Activated CD4-positive, alpha-beta memory T cell treated with anti-CD3 and anti-CD28 coated beads for 36 hours (primary cell): ENCODE measurements around the gene LRRC55. TPM values are rescaled to one million over a fixed set of nuclear protein-coding genes. Genes with fewer than 3 reads are reported as not detected.

Experiments used
- CTCF ChIA-PET: fragments of 350-600 bp; sonication (Branson Sonifier 250); formaldehyde crosslinking; loops from one replicate; lab custom pipeline; 2021; ENCODE audit warnings: antibody characterized with exemption, inconsistent platforms; lab: Charles Lee
- POLR2A ChIA-PET: fragments of 350-600 bp; sonication (Branson Sonifier 250); formaldehyde crosslinking; loops from one replicate; lab custom pipeline; 2021; ENCODE audit warnings: antibody characterized with exemption; lab: Charles Lee
- DNase-seq: peaks from one replicate; pipeline ENCODE4 v3.0.0-alpha.2; 2020
- H3K27ac Mint-ChIP-seq: one replicate; pipeline ENCODE4 v1.8.0; 2021; ENCODE audit warnings: mixed read lengths
- H3K27me3 Mint-ChIP-seq: one replicate; pipeline ENCODE4 v1.8.0; 2021; ENCODE audit warnings: mixed read lengths
- H3K36me3 Mint-ChIP-seq: one replicate; pipeline ENCODE4 v1.8.0; 2021; ENCODE audit warnings: mixed read lengths
- H3K4me1 Mint-ChIP-seq: one replicate; pipeline ENCODE4 v1.8.0; 2021; ENCODE audit warnings: low read depth, mixed read lengths
- H3K4me3 Mint-ChIP-seq: one replicate; pipeline ENCODE4 v1.8.0; 2021; ENCODE audit warnings: mild to moderate bottlenecking, mixed read lengths
- H3K9me3 Mint-ChIP-seq: one replicate; pipeline ENCODE4 v1.8.0; 2021; ENCODE audit warnings: mixed read lengths
- intact Hi-C: fragments of 100-400 bp; cut with micrococcal nuclease; formaldehyde crosslinking; loops from one replicate; pipeline ENCODE4 v1.15.1; 2023
- total RNA-seq, 2 experiments: library from RNA; stranded (reverse); gene quantifications; one replicate each; pipeline ENCODE4 v1.2.3, GENCODE V29; 2021

Gene LRRC55
- total RNA-seq, 2 experiments from 2014 or later: not detected

GRCh38 chr11:57191311-57192219, 9.8 kb downstream of the LRRC55 start:
- no peak for DNase-seq
- H3K36me3 Mint-ChIP-seq: no peaks in the 10 kb centered on the region
- peaks cover 6% of the 10 kb centered on the region for H3K27me3 Mint-ChIP-seq
- H3K4me1 Mint-ChIP-seq: no peaks in the 10 kb centered on the region
- POLR2A ChIA-PET: no interaction called here
- intact Hi-C loops: no loop called here
- CTCF ChIA-PET: no interaction called here
- H3K4me3 Mint-ChIP-seq: no peak overlapping the region
- H3K9me3 Mint-ChIP-seq: no peaks in the 10 kb centered on the region
- no peak overlapping the region for H3K27ac Mint-ChIP-seq

DNA sequence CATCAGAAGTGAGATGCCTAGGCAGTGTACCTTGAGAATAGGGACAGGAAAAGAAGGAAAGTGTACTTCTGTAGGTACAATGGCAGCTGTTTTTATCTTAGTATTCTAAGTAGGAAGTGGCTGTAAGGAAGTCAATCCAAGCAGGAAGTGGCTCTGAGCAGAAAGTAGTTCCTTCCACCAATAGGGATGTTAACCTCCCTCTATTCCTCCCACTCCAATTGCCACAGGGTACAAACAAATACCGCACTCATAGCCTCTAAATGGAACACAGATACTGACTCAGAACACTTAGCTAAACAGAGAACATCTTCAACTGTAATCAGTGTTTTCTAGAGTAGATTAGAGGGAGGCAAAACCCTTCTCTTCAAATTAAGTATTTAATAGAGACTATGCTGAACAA, 10.6 kb downstream of the LRRC55 start:
- intact Hi-C loops: no loop called here
- no peak overlapping the region for H3K27ac Mint-ChIP-seq
- H3K27me3 Mint-ChIP-seq: peaks cover 6% of the 10 kb centered on the region
- no peaks in the 10 kb centered on the region for H3K4me1 Mint-ChIP-seq
- H3K4me3 Mint-ChIP-seq: no peak overlapping the region
- DNase-seq: no peak
- ChIA-PET POLR2A (no interaction called here), CTCF (no interaction called here)
- H3K9me3 Mint-ChIP-seq: no peaks in the 10 kb centered on the region
- no peaks in the 10 kb centered on the region for H3K36me3 Mint-ChIP-seq

DNA sequence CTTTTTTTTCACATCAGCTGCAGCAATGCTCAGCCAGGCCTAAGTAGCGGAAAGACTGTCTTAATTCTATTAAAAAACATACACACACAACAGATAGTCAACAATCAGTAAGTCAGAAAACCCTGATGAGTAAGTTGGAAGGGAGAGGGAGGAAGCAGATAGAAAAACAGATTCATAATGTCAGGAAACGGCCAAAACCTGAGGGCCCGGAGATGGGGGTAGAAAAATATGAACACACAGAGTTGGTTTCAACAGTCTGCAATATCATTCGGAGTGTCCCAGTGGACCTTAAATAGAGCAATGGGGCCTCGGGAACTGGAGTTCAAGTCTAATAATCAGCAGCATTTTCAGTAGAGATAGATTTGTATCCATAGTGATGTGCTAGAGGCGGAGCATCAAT, 14.8 kb downstream of the LRRC55 start:
- no peak overlapping the region for H3K4me3 Mint-ChIP-seq
- CTCF ChIA-PET: no interaction called here
- no peaks in the 10 kb centered on the region for H3K36me3 Mint-ChIP-seq
- no peaks in the 10 kb centered on the region for H3K4me1 Mint-ChIP-seq
- POLR2A ChIA-PET: no interaction called here
- no peak for DNase-seq
- H3K9me3 Mint-ChIP-seq: no peaks in the 10 kb centered on the region
- H3K27ac Mint-ChIP-seq: no peak overlapping the region
- no peaks in the 10 kb centered on the region for H3K27me3 Mint-ChIP-seq
- intact Hi-C loops: no loop called here

DNA sequence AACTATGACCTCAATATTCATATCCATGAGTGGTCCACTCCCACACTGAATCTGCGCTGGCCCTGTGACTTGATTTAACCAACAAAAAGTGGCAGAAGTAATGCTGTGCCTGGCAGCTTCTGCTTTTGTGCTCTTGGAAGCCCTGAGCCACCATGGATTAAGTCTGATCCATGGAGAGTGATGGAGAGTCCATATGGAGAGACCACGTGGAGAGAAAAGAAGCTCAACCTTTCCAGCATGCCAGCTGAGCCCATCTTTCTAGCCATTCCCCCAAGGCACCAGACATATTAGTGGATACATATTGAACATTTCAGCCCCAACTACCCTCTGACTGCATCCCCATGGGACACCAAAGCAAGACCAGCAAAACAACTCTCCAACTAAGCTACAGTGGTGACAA, 16.0 kb downstream of the LRRC55 start:
- CTCF ChIA-PET: interaction anchor here (0.9 kb wide), 1 partner anchor 52 kb away, joined by 3 read pairs; no protein-coding TSS in a partner anchor
- Mint-ChIP-seq H3K4me3 (no peak overlapping the region), H3K36me3 (no peaks in the 10 kb centered on the region), H3K27me3 (no peaks in the 10 kb centered on the region), H3K4me1 (no peaks in the 10 kb centered on the region), H3K9me3 (no peaks in the 10 kb centered on the region), H3K27ac (no peak overlapping the region)
- DNase-seq: no peak
- POLR2A ChIA-PET: no interaction called here
- intact Hi-C loops: no loop called here

DNA sequence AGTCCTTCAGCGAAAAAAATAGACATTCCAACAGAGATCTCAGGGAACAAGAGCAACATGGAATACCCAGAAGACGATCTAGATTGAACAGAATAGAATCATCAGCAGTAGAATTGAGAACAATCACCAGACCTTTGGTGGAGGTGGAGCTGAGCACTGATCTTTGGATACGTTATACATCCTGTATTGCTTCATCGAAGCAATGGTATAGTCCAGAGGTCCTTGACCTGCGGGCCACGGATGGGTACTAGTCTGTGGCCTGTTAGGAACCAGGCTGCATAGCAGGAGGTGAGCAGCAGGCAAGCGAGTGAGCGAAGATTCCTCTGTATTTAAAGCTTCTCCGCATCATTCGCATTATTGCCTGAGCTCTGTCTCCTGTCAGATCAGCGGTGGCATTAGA, 17.6 kb downstream of the LRRC55 start:
- Mint-ChIP-seq H3K27ac (no peak overlapping the region), H3K36me3 (no peaks in the 10 kb centered on the region), H3K27me3 (peaks cover 4% of the 10 kb centered on the region), H3K9me3 (no peaks in the 10 kb centered on the region), H3K4me1 (no peaks in the 10 kb centered on the region), H3K4me3 (no peak overlapping the region)
- ChIA-PET POLR2A (no interaction called here), CTCF (no interaction called here)
- no peak for DNase-seq
- intact Hi-C loops: no loop called here

DNA sequence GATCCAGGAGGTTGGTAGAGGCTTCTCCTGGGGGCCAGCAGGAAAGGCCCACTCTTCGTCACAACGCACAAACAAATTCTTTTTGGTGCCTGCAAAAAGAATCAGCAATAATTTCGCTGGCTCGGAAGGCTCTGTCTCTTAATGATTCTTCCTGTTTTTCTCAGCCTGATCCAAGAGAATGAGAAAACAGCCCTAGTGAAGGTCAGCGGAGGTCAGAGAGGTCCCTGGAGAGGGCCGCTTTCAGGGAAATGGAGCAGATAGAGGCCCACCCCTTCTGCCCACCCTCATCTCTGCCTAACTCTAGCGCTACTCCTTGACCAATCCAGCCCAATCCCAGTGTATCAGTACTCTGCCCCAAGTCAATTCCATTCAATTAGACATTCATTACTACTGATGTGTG, 19.2 kb downstream of the LRRC55 start:
- intact Hi-C loops: no loop called here
- CTCF ChIA-PET: no interaction called here

DNA sequence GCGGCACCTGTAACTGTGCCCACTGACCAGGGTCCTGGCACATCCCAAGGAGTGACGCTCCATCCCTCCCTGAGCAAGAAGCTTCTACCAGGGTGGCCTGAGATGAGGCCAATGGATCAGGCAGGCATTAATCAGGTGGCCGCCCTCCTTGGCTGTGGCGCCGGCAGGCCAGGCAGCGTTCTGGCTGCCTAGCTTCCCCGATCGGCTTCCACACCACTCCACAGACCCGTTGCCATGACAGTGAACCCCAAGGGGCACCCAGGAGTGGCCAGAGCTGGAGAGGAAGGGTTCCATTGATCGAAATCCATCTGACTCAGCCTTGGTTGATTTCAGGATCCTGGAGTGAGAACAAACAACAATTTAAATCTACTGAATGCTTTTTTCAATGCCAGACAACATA, 20.5 kb downstream of the LRRC55 start:
- Mint-ChIP-seq H3K36me3 (no peaks in the 10 kb centered on the region), H3K27me3 (peaks cover 9% of the 10 kb centered on the region), H3K9me3 (no peaks in the 10 kb centered on the region), H3K27ac (no peak overlapping the region), H3K4me1 (no peaks in the 10 kb centered on the region), H3K4me3 (no peak overlapping the region)
- intact Hi-C loops: no loop called here
- CTCF ChIA-PET: no interaction called here
- no peak for DNase-seq
- POLR2A ChIA-PET: no interaction called here

More for the DNA sequence above, 19.2 kb downstream of the LRRC55 start:
- H3K9me3 Mint-ChIP-seq: no peaks in the 10 kb centered on the region
- no peak for DNase-seq
- POLR2A ChIA-PET: no interaction called here
- H3K27me3 Mint-ChIP-seq: peaks cover 4% of the 10 kb centered on the region
- no peaks in the 10 kb centered on the region for H3K36me3 Mint-ChIP-seq
- H3K27ac Mint-ChIP-seq: no peak overlapping the region
- H3K4me3 Mint-ChIP-seq: no peak overlapping the region
- H3K4me1 Mint-ChIP-seq: no peaks in the 10 kb centered on the region

DNA sequence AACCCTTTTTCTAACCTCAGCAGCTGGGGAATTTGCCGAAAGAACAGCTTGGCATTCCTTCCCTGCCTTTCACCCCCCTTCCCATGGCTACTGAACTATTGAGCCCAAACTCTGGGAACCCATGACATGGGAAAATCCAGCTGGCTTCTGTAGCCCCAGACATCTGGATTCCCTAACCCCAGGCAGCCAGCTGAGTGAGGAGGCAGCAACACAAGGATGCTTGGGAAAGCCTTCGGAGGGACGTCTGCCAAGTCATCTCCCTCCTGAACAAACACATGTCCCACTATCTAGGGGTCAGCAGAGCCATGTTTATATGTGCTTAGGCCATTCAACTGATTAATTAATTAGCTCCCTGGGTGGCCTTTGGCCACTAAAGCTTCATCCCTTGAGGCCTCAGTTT, 21.6 kb downstream of the LRRC55 start:
- peaks cover 9% of the 10 kb centered on the region for H3K27me3 Mint-ChIP-seq
- H3K36me3 Mint-ChIP-seq: no peaks in the 10 kb centered on the region
- intact Hi-C loops: no loop called here
- no peak for DNase-seq
- ChIA-PET CTCF (interaction anchor here (0.6 kb wide), 1 partner anchor 47 kb away, joined by 3 read pairs; no protein-coding TSS in a partner anchor), POLR2A (no interaction called here)
- H3K4me1 Mint-ChIP-seq: no peaks in the 10 kb centered on the region
- H3K9me3 Mint-ChIP-seq: no peaks in the 10 kb centered on the region
- H3K27ac Mint-ChIP-seq: no peak overlapping the region
- H3K4me3 Mint-ChIP-seq: no peak overlapping the region

- CTCF ChIA-PET: interaction anchor here (0.6 kb wide), 1 partner anchor 46 kb away, joined by 3 read pairs; no protein-coding TSS in a partner anchor
- intact Hi-C loops: no loop called here
- H3K9me3 Mint-ChIP-seq: no peaks in the 10 kb centered on the region
- POLR2A ChIA-PET: no interaction called here
- peaks cover 9% of the 10 kb centered on the region for H3K27me3 Mint-ChIP-seq
- no peak overlapping the region for H3K27ac Mint-ChIP-seq
- H3K4me3 Mint-ChIP-seq: no peak overlapping the region
- no peak for DNase-seq
- no peaks in the 10 kb centered on the region for H3K36me3 Mint-ChIP-seq
- no peaks in the 10 kb centered on the region for H3K4me1 Mint-ChIP-seq
These were observed 22.2 kb downstream of the LRRC55 start for GRCh38 chr11:57203882-57204480.

DNA sequence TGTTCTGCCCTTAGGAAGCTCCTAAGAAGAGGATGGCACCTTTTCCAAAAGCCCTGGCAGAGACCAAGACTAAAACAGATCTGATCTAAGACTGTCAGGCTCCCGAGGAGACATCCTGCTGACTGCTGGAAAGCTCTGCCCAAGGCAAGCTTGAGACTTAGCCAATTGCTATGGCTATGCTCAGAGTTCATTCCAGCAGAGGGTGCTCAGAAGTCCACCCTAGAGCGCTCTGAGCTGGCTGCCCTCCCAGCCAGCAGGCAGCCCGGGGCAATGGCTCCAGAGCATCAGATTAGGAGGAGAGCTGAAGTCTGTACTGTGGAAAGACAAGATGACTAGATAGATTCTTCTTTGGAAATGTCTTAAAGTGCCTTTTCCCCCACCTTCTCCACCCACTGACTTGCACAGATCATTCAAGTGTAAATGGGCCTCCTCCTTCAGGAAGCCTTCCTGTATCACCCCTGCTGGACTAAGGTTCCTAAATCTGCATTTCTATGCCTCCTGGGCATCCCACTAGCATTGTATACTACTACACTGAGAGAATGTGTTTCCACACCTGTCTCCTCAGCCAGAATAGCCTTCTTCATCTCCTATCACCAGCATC, 23.4 kb downstream of the LRRC55 start:
- Mint-ChIP-seq H3K4me3 (no peak overlapping the region), H3K27me3 (peaks cover 9% of the 10 kb centered on the region), H3K27ac (no peak overlapping the region), H3K9me3 (no peaks in the 10 kb centered on the region), H3K36me3 (no peaks in the 10 kb centered on the region), H3K4me1 (no peaks in the 10 kb centered on the region)
- intact Hi-C loops: no loop called here
- DNase-seq: no peak
- ChIA-PET CTCF (no interaction called here), POLR2A (no interaction called here)

GRCh38 chr11:57207168-57207567, 25.4 kb downstream of the LRRC55 start:
- H3K4me3 Mint-ChIP-seq: no peak overlapping the region
- no peak overlapping the region for H3K27ac Mint-ChIP-seq
- no peaks in the 10 kb centered on the region for H3K36me3 Mint-ChIP-seq
- no peaks in the 10 kb centered on the region for H3K9me3 Mint-ChIP-seq
- no peaks in the 10 kb centered on the region for H3K4me1 Mint-ChIP-seq
- CTCF ChIA-PET: no interaction called here
- intact Hi-C loops: no loop called here
- peaks cover 9% of the 10 kb centered on the region for H3K27me3 Mint-ChIP-seq
- no peak for DNase-seq
- POLR2A ChIA-PET: no interaction called here

- Mint-ChIP-seq H3K27me3 (peaks cover 8% of the 10 kb centered on the region), H3K36me3 (no peaks in the 10 kb centered on the region), H3K9me3 (no peaks in the 10 kb centered on the region), H3K27ac (no peak overlapping the region), H3K4me3 (no peak overlapping the region), H3K4me1 (no peaks in the 10 kb centered on the region)
- intact Hi-C loops: no loop called here
- ChIA-PET CTCF (no interaction called here), POLR2A (no interaction called here)
- no peak for DNase-seq
These were observed 29.0 kb downstream of the LRRC55 start for GRCh38 chr11:57210781-57211180.
